NT2/D1 (cell line): Measurements from ENCODE around the gene SYNDIG1.

Experiments
- YY1 ChIP-seq: IDR thresholded peaks from 2 replicates; pipeline ENCODE4 v1.6.1; 2011; ENCODE audit not compliant: insufficient read length, insufficient read depth
- ZNF274 ChIP-seq: IDR thresholded peaks from 2 replicates; pipeline ENCODE4 v1.6.1; 2011; ENCODE audit warnings: mild to moderate bottlenecking, low read depth, low read length

DNA sequence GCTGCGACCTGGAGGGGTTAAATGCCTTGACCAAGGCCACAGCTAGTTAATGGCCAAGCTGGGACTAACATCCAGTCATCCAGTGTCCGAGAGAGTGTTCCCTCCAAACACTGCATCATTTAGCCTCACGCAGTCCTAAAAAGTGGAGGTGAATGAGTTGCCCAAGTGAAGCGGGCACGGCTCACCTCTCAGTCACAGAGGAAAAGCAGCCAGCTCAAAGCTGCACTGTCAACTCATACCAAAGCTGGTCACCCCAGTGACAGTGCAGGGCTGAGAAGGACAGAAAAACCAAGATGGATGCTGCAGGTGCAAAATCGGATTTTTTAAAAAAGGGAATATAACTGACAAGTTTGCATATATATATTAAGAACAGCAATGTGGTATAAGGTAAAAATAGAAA lies 168.5 kb downstream of the SYNDIG1 start:
- TF ChIP-seq ZNF274 (no peak), YY1 (no peak)
